BJ (cell line): ENCODE results near the gene INSC. TPM values are rescaled to one million over a fixed set of nuclear protein-coding genes. Genes with fewer than 3 reads are reported as not detected.

ENCODE experiments used
- CTCF ChIA-PET: fragments of 350-600 bp; formaldehyde crosslinking; extraction: SDS; loops from one replicate; lab custom pipeline; 2021; ENCODE audit warnings: antibody characterized with exemption, inconsistent platforms; lab: Yijun Ruan, JAX
- POLR2A ChIA-PET: fragments of 300-600 bp; sonication (Branson Sonifier 250); formaldehyde crosslinking; extraction: SDS; loops from one replicate; lab custom pipeline; 2021; ENCODE audit warnings: antibody characterized with exemption; lab: Charles Lee
- DNase-seq: peaks from one replicate; pipeline ENCODE4 v3.0.0-alpha.2; 2011; ENCODE audit warnings: low read depth
- H3K27me3 ChIP-seq: 2 replicates; pipeline ENCODE4 v1.6.0; 2011; ENCODE audit warnings: low read length; ENCODE audit not compliant: control insufficient read depth, insufficient read depth
- H3K36me3 ChIP-seq: 2 replicates; pipeline ENCODE4 v1.5.1; 2011; ENCODE audit warnings: low read length; ENCODE audit not compliant: control insufficient read depth, insufficient read depth
- H3K4me3 ChIP-seq: 2 replicates; pipeline ENCODE4 v1.5.1; 2011; ENCODE audit warnings: low read depth, mild to moderate bottlenecking, control low read depth, low read length
- CTCF ChIP-seq: IDR thresholded peaks from 2 replicates; pipeline ENCODE4 v1.5.1; 2011; ENCODE audit warnings: low read depth, mild to moderate bottlenecking, control low read depth, inconsistent platforms, low read length, moderate library complexity; ENCODE audit not compliant: insufficient read depth
- polyA plus RNA-seq: library from polyadenylated mRNA; depleted of rRNA; stranded (reverse); fragments of >200 nt; gene quantifications from 2 replicates; pipeline ENCODE4 v1.2.3, GENCODE V29; 2011

The INSC gene
- polyA plus RNA-seq, 1 experiment = 0.10 TPM

GRCh38 chr11:15194671-15195415, 80.1 kb downstream of the INSC start:
- no peak for TF ChIP-seq CTCF
- ChIA-PET CTCF (interaction anchor here (1.1 to 2.3 kb wide), 6 partner anchors 9 to 95 kb away, joined by 3 to 10 read pairs (median 6); no protein-coding TSS in a partner anchor), POLR2A (interaction anchor here (0.6 kb wide), 1 partner anchor 55 kb away, joined by 6 read pairs; no protein-coding TSS in a partner anchor)
- DNase-seq = no peak
- Histone ChIP-seq H3K27me3 (no peaks in the 10 kb centered on the region), H3K36me3 (no peaks in the 10 kb centered on the region), H3K4me3 (no peak overlapping the region)

GRCh38 chr11:15195454-15196200, 80.9 kb downstream of the INSC start:
- POLR2A ChIA-PET = interaction anchor here (0.6 kb wide), 1 partner anchor 55 kb away, joined by 6 read pairs; no protein-coding TSS in a partner anchor
- DNase-seq = no peak
- H3K36me3 ChIP-seq = no peaks in the 10 kb centered on the region
- no peak for TF ChIP-seq CTCF
- H3K27me3 ChIP-seq = no peaks in the 10 kb centered on the region
- CTCF ChIA-PET = interaction anchor here (0.6 to 2.3 kb wide), 7 partner anchors 8 to 1274 kb away, joined by 3 to 10 read pairs (median 6); no protein-coding TSS in a partner anchor
- H3K4me3 ChIP-seq = no peak overlapping the region

DNA sequence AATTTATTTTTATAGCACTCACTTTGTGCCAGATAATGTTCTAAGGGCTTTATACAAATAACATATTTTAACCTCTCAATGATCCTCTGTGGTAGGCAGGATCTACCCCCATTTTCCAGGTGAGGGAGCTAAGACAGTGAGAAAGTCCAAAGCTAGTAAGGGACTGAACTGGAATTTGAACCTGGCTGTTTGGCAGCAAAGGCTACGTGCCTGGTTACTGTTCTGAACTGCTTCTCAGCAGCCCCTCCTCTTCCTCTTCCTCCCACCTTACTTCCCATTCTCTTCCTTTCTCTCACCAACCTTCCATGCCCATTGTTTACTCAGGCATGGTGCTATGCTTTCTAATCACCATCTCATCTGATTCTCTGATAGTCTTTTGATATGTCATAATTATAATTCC, 82.0 kb downstream of the INSC start:
- DNase-seq = no peak
- ChIA-PET POLR2A (no interaction called here), CTCF (interaction anchor here (0.5 to 2.3 kb wide), 3 partner anchors 11 to 116 kb away, joined by 3 to 8 read pairs (median 5); no protein-coding TSS in a partner anchor)
- no peak overlapping the region for H3K4me3 ChIP-seq
- no peaks in the 10 kb centered on the region for H3K27me3 ChIP-seq
- no peaks in the 10 kb centered on the region for H3K36me3 ChIP-seq
- no peak for TF ChIP-seq CTCF

DNA sequence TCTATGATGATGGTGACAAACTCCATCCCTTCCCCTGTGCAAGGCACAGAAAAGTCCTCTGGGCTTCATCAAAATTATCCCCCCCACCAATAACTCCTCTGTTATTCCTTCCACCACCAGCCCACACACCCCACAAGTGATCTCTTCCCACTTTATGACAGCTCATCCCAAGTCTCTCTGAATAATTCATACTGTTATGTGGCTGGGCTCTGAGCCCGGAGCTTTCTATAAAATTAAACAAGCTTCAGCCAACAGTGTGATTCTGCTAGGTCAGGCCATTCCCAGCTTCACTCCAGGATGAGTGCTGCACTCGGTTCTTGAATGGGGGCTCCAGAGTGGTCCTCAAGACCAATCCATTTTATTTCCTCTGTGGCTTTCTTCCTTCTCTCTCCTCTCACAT, 83.0 kb downstream of the INSC start:
- Histone ChIP-seq H3K27me3 (no peaks in the 10 kb centered on the region), H3K4me3 (no peak overlapping the region), H3K36me3 (no peaks in the 10 kb centered on the region)
- DNase-seq = no peak
- ChIA-PET POLR2A (interaction anchor here (1.0 kb wide), 1 partner anchor 8 kb away, joined by 3 read pairs; no protein-coding TSS in a partner anchor), CTCF (interaction anchor here (1.0 to 2.8 kb wide), 3 partner anchors 10 to 96 kb away, joined by 3 to 18 read pairs (median 5); no protein-coding TSS in a partner anchor)
- TF ChIP-seq CTCF = no peak
